Testis (tissue), 3 donors: ENCODE measurements around the gene RDH13. TPM values are rescaled to one million over a fixed set of nuclear protein-coding genes. Genes with fewer than 3 reads are reported as not detected.

Experiments
- DNase-seq: peaks from one replicate; pipeline ENCODE4 v3.0.0-alpha.2; 2019
- H3K27ac ChIP-seq, 2 donors: fragments of 200-600 bp; sonication (generic); one replicate each; pipeline ENCODE4 v1.5.1; 2019
- H3K27me3 ChIP-seq: fragments of 200-600 bp; sonication (generic); one replicate; pipeline ENCODE4 v1.5.1; 2019
- H3K36me3 ChIP-seq: fragments of 200-600 bp; sonication (generic); one replicate; pipeline ENCODE4 v1.5.1; 2017; ENCODE audit warnings: low read depth; ENCODE audit errors: missing control alignments
- H3K4me1 ChIP-seq: fragments of 200-600 bp; sonication (generic); one replicate; pipeline ENCODE4 v1.5.1; 2019
- H3K4me3 ChIP-seq, 2 donors: fragments of 200-600 bp; sonication (generic); one replicate each; pipeline ENCODE4 v1.5.1; 2017 to 2019
- H3K9me3 ChIP-seq: fragments of 200-600 bp; sonication (generic); one replicate; pipeline ENCODE4 v1.5.1; 2017
- POLR2A ChIP-seq: fragments of 450-650 bp; IDR thresholded peaks from one replicate; pipeline ENCODE4 v1.6.1; 2017; ENCODE audit warnings: antibody characterized with exemption, mild to moderate bottlenecking, moderate library complexity
- WGBS, 2 donors: methylation state at CpG; one replicate each; pipeline ENCODE4 v1.1.5; 2018; 5-methylcytosine and 5-hydroxymethylcytosine counted together
- intact Hi-C: fragments of 100-400 bp; cut with DNase I; formaldehyde crosslinking; loops from one replicate; pipeline ENCODE4 v1.15.1; 2023; ENCODE audit warnings: low total_unique reads
- polyA plus RNA-seq: library from polyadenylated mRNA; stranded (reverse); fragments of 350-450 nt; fragmentation: Illumina TruSeq; extraction: RNeasy Lipid Tissue Mini Kit (QIAGEN cat#74804); gene quantifications from one replicate; pipeline ENCODE4 v1.2.3, GENCODE V29; 2014; ENCODE audit warnings: low read depth, low replicate concordance; ENCODE audit not compliant: insufficient read depth
- total RNA-seq, 2 donors: library from RNA; depleted of rRNA; stranded (reverse); fragments of >200 nt; gene quantifications; one replicate each; pipeline ENCODE4 v1.2.3, GENCODE V29; 2016
- TF ChIP-seq, protein P1 (sequence below), 3 experiments: fragments of 450-650 bp in 2 of 3; fragments of 200-600 bp in 1 of 3; sonication (generic) in 1 of 3; IDR thresholded peaks; one replicate each; pipeline ENCODE4 v1.5.1; 2016 to 2019; ENCODE audit warnings: antibody characterized with exemption in 3 of 3, mild to moderate bottlenecking in 2 of 3, moderate library complexity in 1 of 3

RDH13 gene
- total and polyA plus RNA-seq, 3 donors from 2014 or later = 13.9 to 24.3 (median 22.5) TPM

DNA sequence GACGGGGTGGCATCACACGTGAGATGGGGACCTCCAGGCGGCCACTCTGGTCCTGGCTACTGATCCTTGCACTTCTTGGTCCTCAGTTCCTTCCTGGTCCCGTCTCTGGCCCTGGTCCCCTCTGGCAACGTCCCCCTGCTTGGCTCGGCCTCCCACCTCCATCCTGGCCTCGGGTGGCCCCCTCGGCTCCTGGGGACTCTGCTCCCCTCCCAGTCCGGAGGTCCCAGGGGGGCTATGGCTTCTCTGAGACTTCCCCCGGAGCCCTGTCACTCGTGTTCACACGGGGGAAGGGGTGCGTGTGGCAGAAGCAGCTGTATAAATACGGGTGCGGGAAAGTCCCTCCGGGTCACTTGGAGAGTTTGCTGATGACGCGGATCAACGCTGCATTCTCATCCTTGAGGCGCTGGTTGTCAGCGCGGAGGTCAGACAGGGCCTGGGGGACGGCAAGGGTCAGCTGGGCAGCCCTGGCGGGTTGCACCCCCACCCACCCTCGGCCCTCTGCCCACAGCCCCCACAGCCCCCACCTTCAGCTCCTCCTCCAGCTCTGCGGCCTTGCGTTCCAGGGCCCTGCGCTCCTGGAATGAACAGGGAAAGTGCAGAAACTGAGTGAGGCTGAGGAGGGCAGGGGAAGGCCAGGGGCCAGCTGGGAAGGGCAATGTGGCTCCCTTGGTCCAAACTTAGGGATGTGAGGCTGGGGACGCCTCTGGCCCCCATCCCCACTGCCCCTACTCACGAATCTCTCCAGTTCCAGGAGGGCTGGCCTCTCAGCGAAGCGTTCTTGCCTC lies 28.4 kb upstream of the RDH13 start:
- no peaks in the 10 kb centered on the region for H3K36me3 ChIP-seq
- H3K27ac ChIP-seq = no peak overlapping the region
- WGBS, 2 donors = 75% methylated on average over 20 to 31 of the region's 32 CpGs
- DNase-seq = peak; percentile 13
- TF ChIP-seq, protein P1, sequence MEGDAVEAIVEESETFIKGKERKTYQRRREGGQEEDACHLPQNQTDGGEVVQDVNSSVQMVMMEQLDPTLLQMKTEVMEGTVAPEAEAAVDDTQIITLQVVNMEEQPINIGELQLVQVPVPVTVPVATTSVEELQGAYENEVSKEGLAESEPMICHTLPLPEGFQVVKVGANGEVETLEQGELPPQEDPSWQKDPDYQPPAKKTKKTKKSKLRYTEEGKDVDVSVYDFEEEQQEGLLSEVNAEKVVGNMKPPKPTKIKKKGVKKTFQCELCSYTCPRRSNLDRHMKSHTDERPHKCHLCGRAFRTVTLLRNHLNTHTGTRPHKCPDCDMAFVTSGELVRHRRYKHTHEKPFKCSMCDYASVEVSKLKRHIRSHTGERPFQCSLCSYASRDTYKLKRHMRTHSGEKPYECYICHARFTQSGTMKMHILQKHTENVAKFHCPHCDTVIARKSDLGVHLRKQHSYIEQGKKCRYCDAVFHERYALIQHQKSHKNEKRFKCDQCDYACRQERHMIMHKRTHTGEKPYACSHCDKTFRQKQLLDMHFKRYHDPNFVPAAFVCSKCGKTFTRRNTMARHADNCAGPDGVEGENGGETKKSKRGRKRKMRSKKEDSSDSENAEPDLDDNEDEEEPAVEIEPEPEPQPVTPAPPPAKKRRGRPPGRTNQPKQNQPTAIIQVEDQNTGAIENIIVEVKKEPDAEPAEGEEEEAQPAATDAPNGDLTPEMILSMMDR (IDR thresholded peaks at IDR 0.05) = no peak
- no peak for TF ChIP-seq POLR2A
- H3K27me3 ChIP-seq = no peaks in the 10 kb centered on the region
- no peak overlapping the region for H3K4me3 ChIP-seq
- intact Hi-C loops = no loop called here
- no peaks in the 10 kb centered on the region for H3K9me3 ChIP-seq
- H3K4me1 ChIP-seq = peaks cover 15% of the 10 kb centered on the region

DNA sequence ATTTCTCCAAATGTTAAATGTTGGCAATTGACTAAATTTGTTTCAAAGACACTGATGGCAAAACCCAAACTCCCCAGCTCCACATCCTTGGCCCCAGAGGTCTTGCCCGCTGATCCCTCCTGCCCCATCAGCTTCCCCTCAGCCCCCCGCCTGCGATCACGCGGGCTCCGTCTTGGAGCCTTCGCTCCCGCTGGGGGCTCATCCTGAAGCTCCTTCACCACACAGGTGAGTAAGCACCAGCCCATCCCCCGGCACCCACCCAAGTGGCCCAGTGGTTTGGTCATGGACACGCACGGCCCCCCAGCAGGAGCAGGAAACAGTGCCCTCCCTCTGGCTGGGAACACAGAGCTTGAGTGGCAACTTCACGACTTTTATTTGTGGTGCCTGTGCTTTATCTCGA lies 27.6 kb upstream of the RDH13 start:
- Histone ChIP-seq H3K4me3 (no peak overlapping the region), H3K4me1 (peaks cover 17% of the 10 kb centered on the region), H3K9me3 (no peaks in the 10 kb centered on the region), H3K27me3 (no peaks in the 10 kb centered on the region), H3K36me3 (no peaks in the 10 kb centered on the region), H3K27ac (no peak overlapping the region)
- 90 to 96% methylated on average over 12 to 13 of the region's 13 CpGs for WGBS, 2 donors
- TF ChIP-seq POLR2A = no peak
- TF ChIP-seq, protein P1 (IDR thresholded peaks at IDR 0.05) = no peak
- no peak for DNase-seq
- intact Hi-C loops = no loop called here

DNA sequence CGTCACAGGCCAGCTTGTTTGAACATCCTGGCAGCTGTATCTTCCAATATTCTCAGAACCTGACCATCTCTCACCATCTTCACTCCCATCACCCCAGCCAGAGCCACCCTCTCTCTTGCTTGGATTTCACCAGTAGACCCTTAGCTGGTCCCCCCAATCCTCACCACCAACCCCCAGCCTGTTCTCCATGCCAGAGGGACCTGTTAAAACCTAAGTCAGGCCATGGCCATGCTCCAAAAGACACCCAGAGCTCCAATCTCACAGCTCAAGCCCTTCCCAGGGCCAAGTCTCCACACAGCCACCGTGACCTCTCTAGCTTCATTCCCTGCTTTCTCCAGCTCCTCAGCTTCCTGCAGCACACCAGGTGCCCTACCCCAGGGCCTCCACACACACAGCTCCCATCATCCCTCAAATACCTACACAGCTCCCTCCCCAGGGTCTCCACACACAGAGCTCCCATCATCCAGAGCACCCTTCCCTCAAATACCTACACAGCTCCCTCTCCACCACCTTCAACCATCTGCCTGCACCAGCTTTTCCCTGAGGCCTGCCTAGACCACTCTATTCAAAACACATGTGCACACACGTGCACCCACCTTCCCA lies 26.5 kb upstream of the RDH13 start:
- 84 to 89% methylated on average over 3 of the region's 3 CpGs for WGBS, 2 donors
- no peak overlapping the region for H3K27ac ChIP-seq
- no peaks in the 10 kb centered on the region for H3K27me3 ChIP-seq
- H3K9me3 ChIP-seq = no peaks in the 10 kb centered on the region
- peaks cover 17% of the 10 kb centered on the region for H3K4me1 ChIP-seq
- intact Hi-C loops = no loop called here
- DNase-seq = no peak
- H3K36me3 ChIP-seq = no peaks in the 10 kb centered on the region
- no peak for TF ChIP-seq POLR2A
- TF ChIP-seq, protein P1 (IDR thresholded peaks at IDR 0.05) = no peak
- H3K4me3 ChIP-seq = no peak overlapping the region

DNA sequence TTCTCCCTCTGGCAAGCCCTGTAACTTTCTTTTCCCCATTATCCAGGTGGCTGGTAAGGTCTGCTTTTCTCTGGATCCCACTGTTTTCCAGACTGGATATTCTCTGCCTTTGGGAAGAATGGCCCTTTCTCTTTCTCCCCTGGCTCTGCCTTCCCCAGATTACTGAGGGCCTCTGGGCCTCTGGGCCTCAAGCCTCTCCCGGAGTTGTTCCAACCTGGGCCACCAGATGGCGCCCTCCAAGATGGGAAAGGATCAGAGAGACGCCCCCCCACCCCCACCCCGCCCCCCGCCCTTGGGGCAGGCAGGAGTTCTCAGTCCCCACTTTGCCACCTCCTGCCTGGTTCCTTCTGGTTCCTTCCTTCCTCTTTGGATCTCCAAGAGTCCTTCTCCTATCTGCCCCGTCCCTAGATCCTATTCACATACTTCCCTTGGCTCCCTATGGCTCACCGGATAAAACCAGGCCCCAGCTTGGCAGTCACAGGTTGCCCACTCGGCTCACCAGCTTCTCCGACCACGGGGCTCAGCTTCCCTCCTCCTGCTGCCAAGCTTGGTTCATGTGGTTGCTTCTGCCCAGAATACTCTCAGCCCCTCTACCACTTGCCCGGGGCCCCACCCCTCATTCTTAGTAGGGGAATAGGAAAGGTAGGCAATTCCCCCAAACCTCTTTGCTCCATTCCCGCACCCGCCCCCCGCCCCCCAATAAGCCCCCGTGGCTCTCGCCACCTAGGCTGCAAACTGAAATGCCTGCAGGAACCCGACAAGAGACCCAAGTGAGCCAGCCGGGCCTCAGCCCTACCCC lies 25.8 kb upstream of the RDH13 start:
- Histone ChIP-seq H3K27me3 (no peaks in the 10 kb centered on the region), H3K36me3 (no peaks in the 10 kb centered on the region), H3K4me1 (peaks cover 17% of the 10 kb centered on the region), H3K27ac (no peak overlapping the region), H3K9me3 (no peaks in the 10 kb centered on the region), H3K4me3 (no peak overlapping the region)
- no peak for TF ChIP-seq POLR2A
- TF ChIP-seq, protein P1 (IDR thresholded peaks at IDR 0.05) = peak in 2 of 3 experiments; percentile 51 to 89
- DNase-seq = peak; percentile 83
- 61 to 66% methylated on average over 18 of the region's 18 CpGs for whole genome bisulfite sequencing, 2 donors
- intact Hi-C loops = no loop called here
